Stimulated activated CD8-positive, alpha-beta memory T cell treated with anti-CD3 and anti-CD28 coated beads, Interleukin-4, amount 100 ng/mL, for 4 hours (primary cell): Measurements from ENCODE around the gene LOC101059915.

ENCODE experiments used
- DNase-seq, 2 donors: peaks; one replicate each; pipeline ENCODE4 v3.0.0-alpha.2; 2020; ENCODE audit warnings: low read depth in 2 of 2, low spot score in 1 of 2

The LOC101059915 gene

DNA sequence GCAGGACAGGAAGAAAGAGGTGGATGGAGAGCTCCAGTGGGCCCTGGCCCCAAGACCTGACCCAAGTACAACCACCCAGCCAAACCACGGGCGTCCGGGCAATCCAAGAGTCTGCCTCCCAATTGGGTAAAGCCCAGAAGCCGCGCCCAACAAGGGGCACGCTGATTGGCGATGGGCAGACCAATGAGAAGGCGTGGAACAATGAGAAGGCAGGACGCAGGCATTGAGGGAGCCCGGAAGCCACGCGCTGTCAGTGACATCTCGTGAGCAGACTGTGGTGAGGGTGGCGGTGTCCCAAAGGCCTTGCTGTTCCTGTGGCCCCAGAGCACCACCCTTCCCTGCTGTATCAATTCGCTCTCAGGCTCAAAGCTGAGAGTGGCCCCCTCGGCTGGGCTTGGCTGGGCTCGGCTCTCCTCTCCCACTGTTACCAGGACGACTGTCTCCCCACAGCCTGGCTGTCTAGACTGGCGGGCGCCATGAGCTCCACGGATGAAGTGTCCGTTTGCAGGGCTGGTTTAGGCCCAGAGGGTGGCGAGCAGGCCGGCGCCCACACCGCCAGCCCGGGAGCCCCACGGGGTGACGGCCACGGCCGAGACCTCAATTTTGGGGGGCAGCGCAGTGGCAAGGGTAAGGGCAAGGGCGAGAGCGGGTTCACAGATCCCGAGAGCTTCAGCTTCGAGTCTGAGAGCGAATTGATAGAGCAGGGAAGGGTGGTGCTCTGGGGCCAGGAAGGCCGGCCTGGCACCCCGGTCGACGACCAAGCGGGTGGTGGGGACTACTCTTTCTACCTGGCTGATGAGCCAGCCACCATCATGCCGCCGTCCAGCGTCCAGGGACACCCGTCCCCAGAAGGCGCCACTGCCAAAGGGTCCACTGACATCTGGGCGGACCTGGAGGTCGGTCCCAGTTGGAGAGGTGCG, at the start of gene LOC101059915:
Gene LOC101059915, plus strand, starts transcription at position 219 of the 920 bp plus-strand sequence.
- DNase-seq, result no peak

DNA sequence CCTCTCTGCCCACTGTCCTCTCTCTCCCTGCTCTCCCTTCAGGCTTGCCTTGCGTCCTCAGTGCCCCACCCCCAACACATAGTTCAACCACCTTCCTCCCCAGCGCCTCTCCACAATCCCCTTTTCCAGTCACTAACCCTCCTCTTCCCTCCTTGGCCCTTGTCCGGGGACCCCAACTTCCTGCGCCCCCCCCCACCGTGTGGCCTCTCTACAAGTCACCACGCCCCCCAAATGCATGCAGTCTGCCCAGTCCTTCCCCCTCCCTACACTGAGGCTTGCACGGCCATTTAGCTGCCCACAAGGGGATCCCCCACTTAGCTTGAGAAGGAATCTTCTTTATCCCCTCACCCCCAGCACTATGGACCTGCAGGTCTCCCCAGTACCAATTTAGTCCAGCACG, 49.6 kb upstream of the LOC101059915 start:
- no peak for DNase-seq

- DNase-seq, result peak; percentile 31 to 63
Measured at GRCh38 chrX:71618303-71618721, 49.0 kb upstream of the LOC101059915 start, which contains the start of gene CXCR3. TSS of gene CXCR3 (minus strand) at chrX:71618511. CDS start at chrX:71618449, 62 bp downstream.

- no peak for DNase-seq
Measured at GRCh38 chrX:71618787-71619186, 48.6 kb upstream of the LOC101059915 start.

DNA sequence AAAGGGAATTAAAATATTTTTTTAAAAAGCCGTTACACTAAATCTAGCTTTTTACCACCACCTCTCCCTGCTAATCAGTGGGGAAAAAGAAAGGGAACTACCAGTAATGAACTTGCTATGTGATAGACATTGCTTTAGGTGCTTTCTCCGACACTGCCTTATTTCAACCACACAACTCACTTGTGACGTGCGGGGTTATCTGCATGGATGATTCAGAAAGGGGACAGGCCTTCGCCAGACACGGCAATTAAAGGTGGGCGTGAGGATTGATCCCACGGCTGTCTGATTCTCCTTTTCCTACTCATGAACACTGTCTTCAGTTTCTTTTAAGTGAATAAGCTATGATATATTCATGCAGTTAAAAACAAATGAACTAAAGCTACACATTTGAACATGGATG, 48.2 kb upstream of the LOC101059915 start:
- peak; percentile 24 to 48 for DNase-seq

DNA sequence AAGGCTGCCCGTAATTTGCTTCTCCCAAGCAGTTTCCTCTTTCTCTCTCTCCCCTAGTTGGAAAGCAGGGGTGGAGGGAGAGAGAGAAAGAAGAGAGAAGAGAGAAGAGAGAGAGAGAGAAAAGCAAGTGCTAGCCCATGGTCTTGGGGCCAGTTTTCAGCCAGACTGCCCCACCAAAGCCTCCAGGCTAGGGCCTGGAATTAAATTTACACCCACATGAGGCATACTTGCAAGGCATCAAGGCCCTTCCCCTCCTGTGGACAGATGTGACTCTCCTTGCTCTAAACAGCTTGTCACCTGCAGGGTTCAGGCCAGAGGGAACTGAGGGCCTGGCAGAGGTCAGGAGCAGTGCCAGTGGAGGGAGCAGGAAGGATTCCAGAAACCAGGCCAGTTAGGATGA, 47.4 kb upstream of the LOC101059915 start:
- no peak for DNase-seq

DNA sequence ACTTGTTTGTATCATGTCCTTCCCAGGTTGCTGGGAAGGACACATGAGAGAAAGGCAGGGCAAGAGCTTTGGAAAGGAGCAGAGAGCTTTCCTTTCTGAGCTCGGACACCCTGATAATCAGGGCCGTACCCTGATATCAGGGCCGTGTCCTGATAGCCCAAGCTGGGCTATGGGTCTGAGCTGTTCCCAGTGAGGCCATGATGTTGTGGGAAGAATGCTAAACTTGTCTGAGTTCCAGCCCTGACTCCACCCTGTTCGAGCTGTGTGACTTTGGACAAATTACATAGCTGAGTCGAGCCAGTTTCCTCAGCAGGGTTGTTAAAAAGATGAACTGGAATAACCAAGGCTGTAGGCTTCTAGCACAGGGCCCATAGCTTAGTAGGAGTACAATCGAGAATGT, 45.7 kb upstream of the LOC101059915 start:
- no peak for DNase-seq

- DNase-seq, result no peak
Measured at GRCh38 chrX:71622032-71622575, 45.2 kb upstream of the LOC101059915 start.

DNA sequence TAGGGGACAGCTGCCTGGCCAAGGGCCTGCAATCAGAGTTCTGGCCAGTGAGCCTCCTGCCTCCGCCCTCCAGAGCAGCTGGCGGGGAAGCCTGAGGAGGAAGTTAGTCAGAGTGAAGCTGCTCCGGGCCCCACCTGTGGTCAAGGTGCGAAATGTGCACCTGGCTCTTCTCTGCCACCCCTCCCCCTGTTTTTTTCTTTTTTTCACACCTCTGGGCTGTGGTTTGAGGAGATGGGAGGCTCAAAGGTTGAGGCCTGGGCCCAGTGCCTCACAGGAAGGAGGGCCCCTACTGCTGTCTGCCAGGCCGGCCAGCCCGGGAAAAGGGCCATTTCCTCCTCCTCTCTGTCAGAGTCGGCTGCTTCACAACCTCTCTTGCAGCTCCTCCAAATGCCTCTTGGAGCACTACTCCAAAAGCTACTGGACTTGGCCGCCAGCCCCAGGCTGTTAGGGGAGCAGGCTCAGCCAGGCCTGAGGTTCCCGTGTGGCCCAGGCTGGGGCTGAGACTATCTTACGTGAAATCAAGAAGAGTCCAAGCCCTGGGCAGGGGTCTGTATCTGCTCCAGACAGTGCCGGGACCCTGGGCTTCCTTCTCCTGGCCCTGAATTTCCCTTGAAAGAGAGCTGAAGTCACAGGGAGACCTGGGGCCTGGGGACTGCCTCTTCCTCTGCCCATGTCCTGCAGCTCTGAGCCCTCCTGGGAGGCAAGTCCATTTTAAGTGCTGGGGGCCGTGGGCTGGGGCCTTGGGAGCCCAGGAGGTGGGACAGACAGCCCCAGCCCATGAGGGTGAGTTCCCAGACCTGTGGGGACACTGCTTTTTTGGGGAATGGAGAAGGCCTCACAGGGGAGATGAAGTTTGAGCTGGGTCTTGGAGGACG, 44.5 kb upstream of the LOC101059915 start:
- peak in 1 of 2 donors; percentile 47 for DNase-seq

DNA sequence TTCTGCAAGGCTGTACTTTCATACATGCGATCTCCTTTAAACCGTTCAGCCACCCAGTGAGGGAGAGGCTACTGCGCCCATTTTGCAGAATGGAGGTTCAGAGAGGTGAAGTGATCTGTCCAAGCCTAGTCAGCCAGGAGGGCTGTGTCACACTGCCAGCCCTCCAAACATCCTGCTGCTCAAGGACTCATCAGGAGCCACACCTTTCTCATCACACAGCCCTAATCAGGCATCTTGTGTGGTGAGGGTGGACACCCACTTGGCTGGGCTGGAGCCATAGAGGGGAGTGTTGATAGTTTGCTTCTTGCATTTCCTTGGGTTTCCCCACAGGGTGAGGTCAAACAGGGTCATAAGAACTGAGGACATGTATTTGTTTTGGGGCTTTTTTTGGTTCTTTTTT, 43.6 kb upstream of the LOC101059915 start:
- no peak for DNase-seq

- no peak for DNase-seq
Measured at GRCh38 chrX:71625471-71625870, 41.9 kb upstream of the LOC101059915 start.

DNA sequence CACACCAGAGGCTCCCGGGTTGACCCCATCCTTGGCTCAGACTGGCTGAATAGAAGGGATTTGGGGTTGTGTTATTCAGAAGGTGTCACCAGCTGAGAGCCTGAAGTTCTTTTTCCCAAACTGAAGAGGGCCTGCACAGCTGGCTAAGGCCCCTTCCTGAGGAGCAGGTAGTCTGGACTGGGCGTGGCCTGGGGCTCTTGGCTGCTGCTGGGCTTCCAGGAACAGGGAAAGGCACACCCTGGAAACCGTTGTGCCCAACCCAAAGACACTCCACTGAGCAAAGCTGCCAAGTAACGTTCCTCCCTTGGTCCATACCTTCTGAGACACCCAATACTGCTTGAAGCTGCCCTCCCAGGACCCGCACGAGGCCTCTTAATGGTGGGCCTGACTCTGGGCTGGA, 40.8 kb upstream of the LOC101059915 start:
- no peak for DNase-seq

DNA sequence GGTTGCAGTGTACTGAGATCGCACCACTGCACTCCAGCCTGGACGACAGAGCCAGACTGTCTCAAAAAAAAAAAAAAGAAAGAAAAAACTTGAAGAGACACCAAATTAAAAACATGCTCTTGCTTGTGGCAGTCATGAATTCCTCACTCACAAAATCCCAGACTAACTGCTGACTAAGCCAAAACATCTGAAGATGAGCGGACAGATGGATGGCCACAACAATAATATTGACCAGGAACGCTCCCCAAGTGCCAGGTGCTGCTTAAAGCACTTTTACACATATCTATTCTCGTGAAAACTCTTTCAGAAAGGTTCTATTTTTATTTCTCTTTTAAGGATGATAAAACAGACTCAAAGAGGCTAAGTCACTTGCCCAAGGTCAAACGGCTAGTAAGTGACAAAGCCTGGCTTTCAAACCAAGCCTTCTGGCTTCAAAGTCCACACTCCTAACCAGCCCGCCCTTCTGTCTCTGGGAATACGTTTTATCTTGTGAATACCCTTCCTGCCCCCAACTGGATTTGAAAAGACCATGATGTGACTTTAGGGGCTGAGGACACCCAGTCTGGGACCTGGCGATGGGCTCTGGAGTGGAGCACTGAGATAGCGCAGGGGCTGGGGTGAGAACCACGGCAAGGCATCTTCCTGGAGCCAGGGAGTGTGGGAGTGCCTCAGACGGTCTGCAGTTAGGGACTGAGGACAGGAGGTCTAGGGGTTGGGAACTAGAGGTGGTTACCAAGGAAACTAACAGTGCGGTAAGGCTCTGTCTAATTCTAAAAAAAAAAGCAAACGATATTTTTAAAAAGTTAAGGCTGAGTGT, 39.5 kb upstream of the LOC101059915 start:
- DNase-seq, result no peak

- no peak for DNase-seq
Measured at GRCh38 chrX:71629467-71629866, 37.9 kb upstream of the LOC101059915 start.

GRCh38 chrX:71632923-71633657, 34.3 kb upstream of the LOC101059915 start:
- DNase-seq, result no peak

- no peak for DNase-seq
Measured at GRCh38 chrX:71634366-71634765, 33.0 kb upstream of the LOC101059915 start.

- no peak for DNase-seq
Measured at GRCh38 chrX:71636438-71637252, 30.7 kb upstream of the LOC101059915 start.

GRCh38 chrX:71637253-71637618, 30.1 kb upstream of the LOC101059915 start:
- DNase-seq, result no peak

DNA sequence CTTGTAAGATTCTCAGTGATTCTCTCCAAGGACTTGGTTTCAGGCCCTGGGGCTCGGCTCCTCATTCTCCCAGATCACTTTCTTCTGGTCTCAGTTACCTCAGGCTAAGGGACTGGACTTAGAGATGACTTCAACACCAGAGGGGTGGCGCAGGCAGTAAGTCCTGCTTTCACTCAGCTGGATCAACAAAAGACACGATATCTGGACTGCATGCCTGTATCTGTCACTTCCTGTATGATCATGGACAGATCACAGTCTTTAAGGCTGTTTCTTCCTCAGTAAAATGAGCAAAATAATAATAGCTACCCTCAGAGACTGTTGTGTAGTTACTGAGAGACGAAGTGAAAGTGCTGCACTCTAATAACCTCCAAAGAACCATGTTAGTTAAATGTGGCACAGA, 29.5 kb upstream of the LOC101059915 start:
- DNase-seq, result no peak
